ENCODE data around the gene SGK1. TPM values are rescaled to one million over a fixed set of nuclear protein-coding genes. Genes with fewer than 3 reads are reported as not detected.

The SGK1 gene
- polyA plus RNA-seq, 1 of the 3 experiments (the other 2 are of a cell fraction), result 440 TPM

- H3K4me3 ChIP-seq (ENCODE audit: low read depth in 2 of 2, low read length in 1 of 2), result no peak overlapping the region
- no peaks in the 10 kb centered on the region for H3K27me3 ChIP-seq (ENCODE audit: insufficient read depth)
- no peaks in the 10 kb centered on the region for H3F3A ChIP-seq (replicated peaks; ENCODE audit: insufficient read depth)
- CTCF ChIA-PET, result no interaction called here
- H3K79me2 ChIP-seq (ENCODE audit: insufficient read depth), result no peaks in the 10 kb centered on the region
- no peak overlapping the region for H2AFZ ChIP-seq (ENCODE audit: low read depth)
- no peak overlapping the region for H3K27ac ChIP-seq (ENCODE audit: low read depth in 2 of 2, low read length in 1 of 2)
- no peak for TF ChIP-seq TCF12 (IDR thresholded peaks at IDR 0.05)
- no peak for TF ChIP-seq NFIC (IDR thresholded peaks at IDR 0.05; ENCODE audit: borderline replicate concordance)
- no peak for TF ChIP-seq SIN3A (IDR thresholded peaks at IDR 0.05; ENCODE audit: borderline replicate concordance, low read depth, low read length)
- TF ChIP-seq RXRA (IDR thresholded peaks at IDR 0.05; ENCODE audit: borderline replicate concordance, low read depth), result no peak
- TF ChIP-seq ELF1 (IDR thresholded peaks at IDR 0.05), result no peak
- TF ChIP-seq, protein P1, sequence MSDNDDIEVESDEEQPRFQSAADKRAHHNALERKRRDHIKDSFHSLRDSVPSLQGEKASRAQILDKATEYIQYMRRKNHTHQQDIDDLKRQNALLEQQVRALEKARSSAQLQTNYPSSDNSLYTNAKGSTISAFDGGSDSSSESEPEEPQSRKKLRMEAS (IDR thresholded peaks at IDR 0.05; ENCODE audit: low read depth), result no peak
- no peak for TF ChIP-seq GABPA (IDR thresholded peaks at IDR 0.05; ENCODE audit: low read depth)
- TF ChIP-seq CHD2 (IDR thresholded peaks at IDR 0.05; ENCODE audit: low read length, partially characterized antibody), result no peak
- no peak for TF ChIP-seq EZH2phosphoT487 (IDR thresholded peaks at IDR 0.05; ENCODE audit: borderline replicate concordance, low read depth)
- no peak for TF ChIP-seq RCOR1 (IDR thresholded peaks at IDR 0.05; ENCODE audit: low read length)
- TF ChIP-seq, protein P2, sequence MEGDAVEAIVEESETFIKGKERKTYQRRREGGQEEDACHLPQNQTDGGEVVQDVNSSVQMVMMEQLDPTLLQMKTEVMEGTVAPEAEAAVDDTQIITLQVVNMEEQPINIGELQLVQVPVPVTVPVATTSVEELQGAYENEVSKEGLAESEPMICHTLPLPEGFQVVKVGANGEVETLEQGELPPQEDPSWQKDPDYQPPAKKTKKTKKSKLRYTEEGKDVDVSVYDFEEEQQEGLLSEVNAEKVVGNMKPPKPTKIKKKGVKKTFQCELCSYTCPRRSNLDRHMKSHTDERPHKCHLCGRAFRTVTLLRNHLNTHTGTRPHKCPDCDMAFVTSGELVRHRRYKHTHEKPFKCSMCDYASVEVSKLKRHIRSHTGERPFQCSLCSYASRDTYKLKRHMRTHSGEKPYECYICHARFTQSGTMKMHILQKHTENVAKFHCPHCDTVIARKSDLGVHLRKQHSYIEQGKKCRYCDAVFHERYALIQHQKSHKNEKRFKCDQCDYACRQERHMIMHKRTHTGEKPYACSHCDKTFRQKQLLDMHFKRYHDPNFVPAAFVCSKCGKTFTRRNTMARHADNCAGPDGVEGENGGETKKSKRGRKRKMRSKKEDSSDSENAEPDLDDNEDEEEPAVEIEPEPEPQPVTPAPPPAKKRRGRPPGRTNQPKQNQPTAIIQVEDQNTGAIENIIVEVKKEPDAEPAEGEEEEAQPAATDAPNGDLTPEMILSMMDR (IDR thresholded peaks at IDR 0.05), result no peak
- TF ChIP-seq SMC3 (IDR thresholded peaks at IDR 0.05; ENCODE audit: low read depth, low read length), result no peak
- no peak for TF ChIP-seq RFX5 (IDR thresholded peaks at IDR 0.05; ENCODE audit: low read length)
- TF ChIP-seq, protein P3, sequence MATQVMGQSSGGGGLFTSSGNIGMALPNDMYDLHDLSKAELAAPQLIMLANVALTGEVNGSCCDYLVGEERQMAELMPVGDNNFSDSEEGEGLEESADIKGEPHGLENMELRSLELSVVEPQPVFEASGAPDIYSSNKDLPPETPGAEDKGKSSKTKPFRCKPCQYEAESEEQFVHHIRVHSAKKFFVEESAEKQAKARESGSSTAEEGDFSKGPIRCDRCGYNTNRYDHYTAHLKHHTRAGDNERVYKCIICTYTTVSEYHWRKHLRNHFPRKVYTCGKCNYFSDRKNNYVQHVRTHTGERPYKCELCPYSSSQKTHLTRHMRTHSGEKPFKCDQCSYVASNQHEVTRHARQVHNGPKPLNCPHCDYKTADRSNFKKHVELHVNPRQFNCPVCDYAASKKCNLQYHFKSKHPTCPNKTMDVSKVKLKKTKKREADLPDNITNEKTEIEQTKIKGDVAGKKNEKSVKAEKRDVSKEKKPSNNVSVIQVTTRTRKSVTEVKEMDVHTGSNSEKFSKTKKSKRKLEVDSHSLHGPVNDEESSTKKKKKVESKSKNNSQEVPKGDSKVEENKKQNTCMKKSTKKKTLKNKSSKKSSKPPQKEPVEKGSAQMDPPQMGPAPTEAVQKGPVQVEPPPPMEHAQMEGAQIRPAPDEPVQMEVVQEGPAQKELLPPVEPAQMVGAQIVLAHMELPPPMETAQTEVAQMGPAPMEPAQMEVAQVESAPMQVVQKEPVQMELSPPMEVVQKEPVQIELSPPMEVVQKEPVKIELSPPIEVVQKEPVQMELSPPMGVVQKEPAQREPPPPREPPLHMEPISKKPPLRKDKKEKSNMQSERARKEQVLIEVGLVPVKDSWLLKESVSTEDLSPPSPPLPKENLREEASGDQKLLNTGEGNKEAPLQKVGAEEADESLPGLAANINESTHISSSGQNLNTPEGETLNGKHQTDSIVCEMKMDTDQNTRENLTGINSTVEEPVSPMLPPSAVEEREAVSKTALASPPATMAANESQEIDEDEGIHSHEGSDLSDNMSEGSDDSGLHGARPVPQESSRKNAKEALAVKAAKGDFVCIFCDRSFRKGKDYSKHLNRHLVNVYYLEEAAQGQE (IDR thresholded peaks at IDR 0.05; ENCODE audit: low read depth, low read length), result no peak
- no peaks in the 10 kb centered on the region for H3K9me2 ChIP-seq
- no peak for DNase-seq
- H3K4me1 ChIP-seq (ENCODE audit: control insufficient read depth in 1 of 2, insufficient read depth in 2 of 2, low read depth in 1 of 2, low read length in 1 of 2), result no peaks in the 10 kb centered on the region
- H3K9me3 ChIP-seq, result no peaks in the 10 kb centered on the region
- POLR2A ChIA-PET, result no interaction called here
- H4K20me1 ChIP-seq (ENCODE audit: insufficient read depth), result no peaks in the 10 kb centered on the region
- no peak overlapping the region for H3K4me2 ChIP-seq
- 96% methylated on average over 5 of the region's 5 CpGs for WGBS (ENCODE audit: low lambda C conversion rate)
- H3K36me3 ChIP-seq (replicated peaks in 1 of 2; ENCODE audit: control insufficient read depth in 1 of 2, insufficient read depth in 2 of 2, low read length in 1 of 2), result no peaks in the 10 kb centered on the region
- H3K9ac ChIP-seq, result no peak overlapping the region
Measured at GRCh38 chr6:134201716-134202115, 116.2 kb downstream of the SGK1 start.

All from SK-N-SH (cell line).